ENCODE measurements around the gene DNAH17. TPM values are rescaled to one million over a fixed set of nuclear protein-coding genes. Genes with fewer than 3 reads are reported as not detected.

Gene DNAH17
- total RNA-seq, 4 donors from 2014 or later = under 0.01 TPM; not detected in 3

DNA sequence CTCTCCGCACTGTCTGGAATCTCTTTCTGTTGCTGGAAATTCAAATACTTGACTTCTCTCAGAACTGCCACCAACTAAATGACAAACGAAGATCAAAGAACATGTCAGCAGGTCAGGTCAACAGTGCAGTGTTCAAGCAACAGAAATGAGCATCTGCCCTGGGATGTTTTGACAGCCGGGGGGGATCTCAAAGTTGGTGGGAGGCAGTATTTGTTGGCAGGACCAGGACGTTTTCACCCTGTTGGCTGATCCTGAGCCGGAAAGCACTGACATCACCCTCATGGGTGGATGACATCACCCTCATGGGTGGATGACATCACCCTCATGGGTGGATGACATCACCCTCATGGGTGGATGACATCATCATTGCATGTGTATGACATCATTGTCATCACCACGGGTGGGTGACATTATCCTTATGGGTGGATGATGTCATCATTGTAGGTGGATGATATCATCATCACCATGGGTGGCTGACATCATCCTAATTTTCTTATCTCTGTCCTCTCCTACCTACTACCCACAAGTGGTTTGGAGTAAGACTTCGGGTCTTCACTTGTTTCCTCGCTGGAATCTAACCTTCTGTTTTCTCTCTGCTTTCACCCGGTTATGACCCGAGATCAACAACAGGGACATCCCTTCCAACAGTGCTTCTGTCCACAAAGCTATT is 18.9 kb downstream of the DNAH17 start:
- in situ Hi-C loops (cut with MboI; ENCODE audit: low pct_ligation_motif_present in 1 of 4, low pct_unique_long_range_greater_than_20kb in 1 of 4, low sequenced_read_pairs in 3 of 4) = no loop called here
- H3K4me3 ChIP-seq = no peak overlapping the region
- no peaks in the 10 kb centered on the region for H3K4me1 ChIP-seq
- DNase-seq = no peak
- TF ChIP-seq EP300 (IDR thresholded peaks at IDR 0.05; ENCODE audit: low read depth) = no peak
- TF ChIP-seq POLR2AphosphoS5 (IDR thresholded peaks at IDR 0.05) = no peak
- TF ChIP-seq POLR2A (IDR thresholded peaks at IDR 0.05) = no peak
- TF ChIP-seq CTCF (IDR thresholded peaks at IDR 0.05) = no peak
- H3K9me3 ChIP-seq = no peaks in the 10 kb centered on the region
- H3K36me3 ChIP-seq = no peaks in the 10 kb centered on the region
- H3K27me3 ChIP-seq = peaks cover 13% of the 10 kb centered on the region
- 79 to 84% methylated on average over 7 to 9 of the region's 10 CpGs for WGBS, 2 donors (ENCODE audit: low coverage in 1 of 2)
- intact Hi-C loops (cut with DNase I; ENCODE audit: low total_unique reads) = no loop called here
- H3K27ac ChIP-seq = no peak overlapping the region

- Histone ChIP-seq H3K4me3 (no peak overlapping the region), H3K4me1 (no peaks in the 10 kb centered on the region), H3K9me3 (no peaks in the 10 kb centered on the region), H3K27me3 (peaks cover 13% of the 10 kb centered on the region), H3K36me3 (no peaks in the 10 kb centered on the region), H3K27ac (no peak overlapping the region)
- in situ Hi-C loops (cut with MboI; ENCODE audit: low pct_ligation_motif_present in 1 of 4, low pct_unique_long_range_greater_than_20kb in 1 of 4, low sequenced_read_pairs in 3 of 4) = no loop called here
- 23 to 24% methylated on average over 2 of the region's 2 CpGs for WGBS, 2 donors (ENCODE audit: low coverage in 1 of 2)
- intact Hi-C loops (cut with DNase I; ENCODE audit: low total_unique reads) = no loop called here
- DNase-seq = no peak
- no peak for TF ChIP-seq EP300 (IDR thresholded peaks at IDR 0.05; ENCODE audit: low read depth)
- no peak for TF ChIP-seq POLR2AphosphoS5 (IDR thresholded peaks at IDR 0.05)
- TF ChIP-seq CTCF (IDR thresholded peaks at IDR 0.05) = no peak
- no peak for TF ChIP-seq POLR2A (IDR thresholded peaks at IDR 0.05)
Measured at GRCh38 chr17:78557598-78558039, 19.6 kb downstream of the DNAH17 start.

DNA sequence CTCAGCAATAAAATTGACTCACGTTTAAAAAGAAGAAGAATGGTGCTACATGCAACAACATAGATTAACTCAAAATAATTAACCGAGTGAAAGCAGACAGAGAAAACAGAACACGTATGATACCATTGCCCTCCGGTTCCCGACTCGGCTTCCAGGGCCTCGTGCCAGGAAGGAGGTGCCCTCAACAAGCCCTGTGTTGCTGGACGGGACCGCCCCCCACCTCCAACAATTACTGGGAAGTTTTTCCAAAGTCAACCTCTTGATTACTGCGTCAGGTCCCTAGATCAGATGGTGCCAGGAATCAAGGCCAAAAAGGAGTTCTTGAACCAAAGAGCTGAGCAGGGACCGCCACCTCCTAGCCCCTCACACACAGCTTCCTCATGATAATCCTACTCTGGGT is 20.4 kb downstream of the DNAH17 start:
- H3K9me3 ChIP-seq = no peaks in the 10 kb centered on the region
- DNase-seq = no peak
- H3K36me3 ChIP-seq = no peaks in the 10 kb centered on the region
- peaks cover 13% of the 10 kb centered on the region for H3K27me3 ChIP-seq
- TF ChIP-seq CTCF (IDR thresholded peaks at IDR 0.05) (no peak), POLR2A (IDR thresholded peaks at IDR 0.05) (no peak), POLR2AphosphoS5 (IDR thresholded peaks at IDR 0.05) (no peak), EP300 (IDR thresholded peaks at IDR 0.05; ENCODE audit: low read depth) (no peak)
- 78 to 83% methylated on average over 3 to 11 of the region's 11 CpGs for WGBS, 2 donors (ENCODE audit: low coverage in 1 of 2)
- intact Hi-C loops (cut with DNase I; ENCODE audit: low total_unique reads) = no loop called here
- no peaks in the 10 kb centered on the region for H3K4me1 ChIP-seq
- H3K27ac ChIP-seq = no peak overlapping the region
- no peak overlapping the region for H3K4me3 ChIP-seq
- in situ Hi-C loops (cut with MboI; ENCODE audit: low pct_ligation_motif_present in 1 of 4, low pct_unique_long_range_greater_than_20kb in 1 of 4, low sequenced_read_pairs in 3 of 4) = no loop called here

DNA sequence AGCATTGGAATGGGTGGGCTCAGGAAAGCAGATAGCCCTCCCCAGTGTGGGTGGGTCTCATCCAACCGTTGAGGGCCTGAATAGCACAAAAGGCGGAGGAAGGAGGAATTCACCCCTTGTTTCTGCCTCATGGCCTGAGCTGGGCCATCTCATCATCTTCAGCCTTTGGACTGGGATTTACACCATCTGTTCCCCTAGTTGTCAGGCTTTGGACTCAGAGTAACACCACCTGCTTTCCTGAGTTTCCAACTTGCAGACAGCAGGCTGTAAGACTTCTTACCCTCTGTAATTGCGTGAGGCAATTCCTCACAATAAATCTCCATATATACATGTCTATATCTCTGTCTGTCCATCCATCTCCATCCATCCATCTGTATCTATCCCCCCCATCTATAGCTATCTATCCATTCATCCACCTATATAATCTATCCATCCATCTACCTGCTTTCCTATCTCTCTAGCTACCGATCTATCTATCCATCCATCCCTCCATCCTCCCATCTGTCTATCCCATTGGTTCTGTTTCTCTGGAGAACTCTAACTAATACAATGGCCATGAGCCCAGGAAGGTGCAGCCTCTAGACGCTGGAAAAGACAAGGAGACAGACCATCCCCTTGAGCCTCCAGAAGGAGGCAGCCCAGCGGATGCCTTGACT is 21.3 kb downstream of the DNAH17 start:
- TF ChIP-seq POLR2A (IDR thresholded peaks at IDR 0.05) (no peak), EP300 (IDR thresholded peaks at IDR 0.05; ENCODE audit: low read depth) (no peak), CTCF (IDR thresholded peaks at IDR 0.05) (no peak), POLR2AphosphoS5 (IDR thresholded peaks at IDR 0.05) (no peak)
- 78 to 86% methylated on average over 1 to 6 of the region's 6 CpGs for WGBS, 2 donors (ENCODE audit: low coverage in 1 of 2)
- in situ Hi-C loops (cut with MboI; ENCODE audit: low pct_ligation_motif_present in 1 of 4, low pct_unique_long_range_greater_than_20kb in 1 of 4, low sequenced_read_pairs in 3 of 4) = no loop called here
- Histone ChIP-seq H3K36me3 (no peaks in the 10 kb centered on the region), H3K27me3 (peaks cover 13% of the 10 kb centered on the region), H3K4me3 (no peak overlapping the region), H3K9me3 (no peaks in the 10 kb centered on the region), H3K4me1 (no peaks in the 10 kb centered on the region), H3K27ac (no peak overlapping the region)
- intact Hi-C loops (cut with DNase I; ENCODE audit: low total_unique reads) = no loop called here
- no peak for DNase-seq

Measured in transverse colon (tissue), 4 donors.